Vagina (tissue), 2 donors: ENCODE results near the gene PGAP6. TPM values are rescaled to one million over a fixed set of nuclear protein-coding genes. Genes with fewer than 3 reads are reported as not detected.

Experiments
- DNase-seq, 2 donors: peaks; one replicate each; pipeline ENCODE4 v3.0.0-alpha.2; 2017; ENCODE audit errors: extremely low spot score in 2 of 2
- H3K27ac ChIP-seq: fragments of 200-600 bp; sonication (generic); one replicate; pipeline ENCODE4 v1.5.1; 2019
- H3K27me3 ChIP-seq: fragments of 200-600 bp; sonication (generic); one replicate; pipeline ENCODE4 v1.5.1; 2019
- H3K36me3 ChIP-seq, 2 donors: fragments of 200-600 bp; sonication (generic); one replicate each; pipeline ENCODE4 v1.5.1; 2017 to 2019
- H3K4me1 ChIP-seq: fragments of 200-600 bp; sonication (generic); one replicate; pipeline ENCODE4 v1.5.1; 2019
- H3K4me3 ChIP-seq, 2 donors: fragments of 200-600 bp; sonication (generic); 1 replicate in 1 of 2; 2 replicates in 1 of 2; pipeline ENCODE4 v1.5.1; 2016 to 2019
- H3K9me3 ChIP-seq: fragments of 200-600 bp; sonication (generic); one replicate; pipeline ENCODE4 v1.5.1; 2019
- POLR2A ChIP-seq, 2 donors: fragments of 450-650 bp; IDR thresholded peaks; one replicate each; pipeline ENCODE4 v1.6.1; 2017; ENCODE audit warnings: antibody characterized with exemption in 2 of 2, mild to moderate bottlenecking in 2 of 2, moderate library complexity in 2 of 2
- POLR2AphosphoS5 ChIP-seq, 2 donors: sonication (generic); formaldehyde crosslinking; IDR thresholded peaks; one replicate each; pipeline ENCODE4 v1.9.0; 2017; ENCODE audit warnings: antibody characterized with exemption in 2 of 2, mild to moderate bottlenecking in 2 of 2, low read depth in 1 of 2; ENCODE audit not compliant: insufficient read depth in 1 of 2
- intact Hi-C: fragments of 100-400 bp; cut with DNase I; formaldehyde crosslinking; loops from one replicate; pipeline ENCODE4 v1.15.1; 2023
- total RNA-seq: library from RNA; depleted of rRNA; stranded (reverse); fragments of >200 nt; gene quantifications from one replicate; pipeline ENCODE4 v1.2.3, GENCODE V29; 2016
- TF ChIP-seq, protein P1 (sequence below), 3 experiments: fragments of 450-650 bp in 2 of 3; fragments of 200-600 bp in 1 of 3; sonication (generic) in 1 of 3; IDR thresholded peaks; one replicate each; pipeline ENCODE4 v1.5.1; 2017 to 2019; ENCODE audit warnings: antibody characterized with exemption in 3 of 3, mild to moderate bottlenecking in 2 of 3, moderate library complexity in 2 of 3

PGAP6 gene
- total RNA-seq, 1 donor from 2014 or later: 38.3 TPM

DNA sequence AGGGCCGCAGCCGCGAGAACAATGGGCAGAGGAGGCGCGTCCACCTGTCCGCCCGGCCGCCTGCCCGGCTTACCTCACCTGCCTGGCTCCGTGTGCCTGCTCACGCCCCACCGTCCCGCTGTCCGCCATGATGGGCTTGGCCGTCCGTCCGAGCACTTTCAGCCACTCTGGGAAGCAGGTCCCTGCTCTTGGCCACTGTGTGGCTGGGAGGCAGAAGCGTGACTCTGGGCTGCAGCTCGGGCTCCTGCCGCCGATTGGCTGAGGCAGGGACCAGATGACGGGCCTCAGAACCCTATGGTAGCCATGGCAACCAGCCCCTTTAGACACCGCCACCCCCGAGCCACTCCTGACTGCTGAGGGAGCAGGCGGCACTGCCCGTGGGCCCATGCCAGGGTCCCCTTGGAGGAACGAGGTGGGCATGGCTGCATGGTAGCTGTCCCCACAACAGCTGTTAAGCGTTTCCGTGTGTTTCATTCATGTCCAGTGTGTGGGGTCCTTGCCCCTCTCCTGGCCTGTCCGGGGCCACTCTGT lies 20.4 kb downstream of the PGAP6 start:
- Histone ChIP-seq H3K4me3 (no peak overlapping the region), H3K27me3 (no peaks in the 10 kb centered on the region), H3K9me3 (no peaks in the 10 kb centered on the region), H3K27ac (no peak overlapping the region), H3K4me1 (no peaks in the 10 kb centered on the region), H3K36me3 (peaks cover 0 to 2% of the 10 kb centered on the region in 2 donors)
- intact Hi-C loops: no loop called here
- no peak for TF ChIP-seq POLR2AphosphoS5 (IDR thresholded peaks at IDR 0.05; ENCODE audit: insufficient read depth in 1 of 2, low read depth in 1 of 2)
- no peak for TF ChIP-seq POLR2A (IDR thresholded peaks at IDR 0.05)
- TF ChIP-seq, protein P1, sequence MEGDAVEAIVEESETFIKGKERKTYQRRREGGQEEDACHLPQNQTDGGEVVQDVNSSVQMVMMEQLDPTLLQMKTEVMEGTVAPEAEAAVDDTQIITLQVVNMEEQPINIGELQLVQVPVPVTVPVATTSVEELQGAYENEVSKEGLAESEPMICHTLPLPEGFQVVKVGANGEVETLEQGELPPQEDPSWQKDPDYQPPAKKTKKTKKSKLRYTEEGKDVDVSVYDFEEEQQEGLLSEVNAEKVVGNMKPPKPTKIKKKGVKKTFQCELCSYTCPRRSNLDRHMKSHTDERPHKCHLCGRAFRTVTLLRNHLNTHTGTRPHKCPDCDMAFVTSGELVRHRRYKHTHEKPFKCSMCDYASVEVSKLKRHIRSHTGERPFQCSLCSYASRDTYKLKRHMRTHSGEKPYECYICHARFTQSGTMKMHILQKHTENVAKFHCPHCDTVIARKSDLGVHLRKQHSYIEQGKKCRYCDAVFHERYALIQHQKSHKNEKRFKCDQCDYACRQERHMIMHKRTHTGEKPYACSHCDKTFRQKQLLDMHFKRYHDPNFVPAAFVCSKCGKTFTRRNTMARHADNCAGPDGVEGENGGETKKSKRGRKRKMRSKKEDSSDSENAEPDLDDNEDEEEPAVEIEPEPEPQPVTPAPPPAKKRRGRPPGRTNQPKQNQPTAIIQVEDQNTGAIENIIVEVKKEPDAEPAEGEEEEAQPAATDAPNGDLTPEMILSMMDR (IDR thresholded peaks at IDR 0.05): no peak
- DNase-seq: no peak

DNA sequence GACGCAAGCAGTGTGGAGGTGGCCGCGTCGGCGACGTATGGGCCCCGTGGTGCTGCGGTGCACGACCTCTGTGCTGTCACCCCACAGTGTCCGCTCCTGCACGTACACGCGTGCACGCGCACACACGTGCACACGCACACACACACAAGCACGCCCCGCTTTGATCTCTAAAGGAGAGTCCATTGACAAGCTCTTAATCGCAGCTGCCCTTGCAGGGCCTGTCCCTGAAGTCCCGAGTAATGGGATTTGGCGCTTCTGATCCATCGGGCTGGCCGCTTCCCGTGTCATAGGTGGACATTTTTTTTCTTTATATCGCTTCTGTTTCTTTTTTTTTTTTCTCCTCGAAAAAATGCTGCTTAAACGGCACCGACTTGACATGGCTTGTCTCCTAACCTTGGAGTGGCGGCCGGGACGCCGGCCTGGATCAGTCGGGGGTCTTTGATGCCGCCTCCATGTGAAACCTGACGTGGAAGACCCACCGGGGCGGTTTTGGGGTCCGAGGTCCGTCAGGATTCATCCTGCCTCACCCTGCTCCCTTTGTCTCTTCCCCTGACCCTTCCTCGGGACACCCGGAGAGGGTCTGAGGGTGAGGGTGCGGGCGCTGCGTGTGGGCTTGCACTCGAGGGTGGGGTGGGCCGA lies 21.0 kb downstream of the PGAP6 start:
- DNase-seq: no peak
- H3K4me3 ChIP-seq: no peak overlapping the region
- no peaks in the 10 kb centered on the region for H3K4me1 ChIP-seq
- intact Hi-C loops: no loop called here
- H3K36me3 ChIP-seq: no peaks in the 10 kb centered on the region
- no peak overlapping the region for H3K27ac ChIP-seq
- H3K27me3 ChIP-seq: no peaks in the 10 kb centered on the region
- no peak for TF ChIP-seq POLR2A (IDR thresholded peaks at IDR 0.05)
- TF ChIP-seq, protein P1 (IDR thresholded peaks at IDR 0.05): no peak
- no peak for TF ChIP-seq POLR2AphosphoS5 (IDR thresholded peaks at IDR 0.05; ENCODE audit: insufficient read depth in 1 of 2, low read depth in 1 of 2)
- no peaks in the 10 kb centered on the region for H3K9me3 ChIP-seq

DNA sequence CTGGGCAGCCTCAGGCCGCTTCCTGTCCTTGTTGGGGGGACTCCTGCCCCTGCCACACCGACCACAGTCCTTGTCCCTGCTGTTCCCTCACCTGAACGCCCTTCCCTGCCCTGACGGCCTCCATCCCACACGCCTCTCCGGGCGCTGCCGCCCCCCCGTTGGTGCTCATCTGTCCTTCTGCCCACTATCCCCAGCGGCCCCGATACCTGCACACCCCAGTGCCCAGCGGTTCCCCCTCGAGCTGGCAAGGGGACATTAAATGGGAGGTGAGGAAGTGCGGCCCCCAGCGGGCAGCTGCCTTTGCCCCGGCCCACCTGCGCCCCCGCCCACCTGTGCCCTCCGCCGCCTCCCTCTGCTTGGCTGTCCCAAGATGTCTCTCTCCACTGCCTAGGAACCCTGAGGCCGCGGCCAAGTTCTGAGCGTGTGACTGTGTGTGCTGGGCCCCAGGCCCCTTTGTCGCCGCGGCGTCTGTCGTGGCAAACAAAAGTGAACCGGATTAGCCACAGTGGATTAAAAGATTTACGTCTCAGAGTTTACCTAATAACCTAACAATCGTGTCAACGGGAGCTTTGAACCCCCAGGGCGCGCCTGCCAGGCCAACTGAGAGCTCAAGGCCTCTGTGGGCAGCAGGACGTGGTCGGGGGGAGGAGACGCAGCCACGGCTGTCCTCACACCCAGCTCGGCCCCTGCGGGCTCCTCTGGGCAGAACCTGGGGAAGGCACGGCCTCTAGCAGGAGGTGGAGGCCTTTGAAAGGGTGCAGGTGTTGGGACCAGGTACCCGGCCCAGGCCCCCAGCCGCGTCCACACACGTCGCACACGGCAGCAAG lies 21.7 kb downstream of the PGAP6 start:
- no peak for DNase-seq
- intact Hi-C loops: no loop called here
- H3K9me3 ChIP-seq: no peaks in the 10 kb centered on the region
- no peaks in the 10 kb centered on the region for H3K27me3 ChIP-seq
- no peak overlapping the region for H3K4me3 ChIP-seq
- H3K27ac ChIP-seq: no peak overlapping the region
- no peaks in the 10 kb centered on the region for H3K36me3 ChIP-seq
- H3K4me1 ChIP-seq: no peaks in the 10 kb centered on the region
- TF ChIP-seq, protein P1 (IDR thresholded peaks at IDR 0.05): no peak
- TF ChIP-seq POLR2A (IDR thresholded peaks at IDR 0.05) (no peak), POLR2AphosphoS5 (IDR thresholded peaks at IDR 0.05; ENCODE audit: insufficient read depth in 1 of 2, low read depth in 1 of 2) (no peak)

DNA sequence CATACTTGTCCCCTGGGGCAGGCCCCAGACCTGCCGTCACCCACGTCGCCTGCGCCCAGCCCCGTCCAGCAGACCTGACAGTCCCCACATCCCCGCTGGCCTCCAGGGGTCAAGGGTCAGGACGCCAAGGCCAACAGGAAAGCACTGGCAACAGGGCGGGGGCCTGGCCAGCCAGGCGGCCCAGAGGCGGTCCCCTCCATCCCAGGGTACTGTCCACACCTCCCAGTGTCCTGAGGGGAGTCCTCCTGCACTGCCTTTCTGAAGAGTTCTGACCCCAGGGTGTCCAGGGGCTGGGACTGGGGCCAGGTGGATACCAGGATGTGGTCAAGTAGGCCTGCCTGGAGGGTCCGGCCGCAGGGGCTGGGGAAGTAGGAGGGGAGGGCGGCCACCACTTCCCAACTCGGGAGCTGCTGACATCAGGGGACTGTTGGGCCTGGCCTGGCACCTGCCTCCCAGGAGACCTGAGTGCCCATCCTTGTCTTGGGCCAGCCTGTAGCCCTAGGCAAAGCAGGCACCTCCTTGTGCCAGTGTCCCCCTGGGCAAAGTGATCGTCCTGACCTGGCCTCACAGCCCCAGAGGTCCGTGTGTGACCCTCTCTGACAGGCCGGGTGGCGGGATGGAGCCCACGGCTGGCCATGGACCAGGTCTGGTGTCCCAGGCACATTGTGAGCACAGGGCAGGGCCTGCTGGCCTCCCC lies 22.6 kb downstream of the PGAP6 start:
- Histone ChIP-seq H3K4me1 (no peaks in the 10 kb centered on the region), H3K4me3 (no peak overlapping the region), H3K27me3 (no peaks in the 10 kb centered on the region), H3K9me3 (no peaks in the 10 kb centered on the region), H3K27ac (no peak overlapping the region), H3K36me3 (no peaks in the 10 kb centered on the region)
- no peak for DNase-seq
- intact Hi-C loops: no loop called here
- TF ChIP-seq POLR2A (IDR thresholded peaks at IDR 0.05) (no peak), POLR2AphosphoS5 (IDR thresholded peaks at IDR 0.05; ENCODE audit: insufficient read depth in 1 of 2, low read depth in 1 of 2) (no peak)
- TF ChIP-seq, protein P1 (IDR thresholded peaks at IDR 0.05): no peak
